NCI-H1930 (cell line): ENCODE measurements around the gene HLA-F.

Experiments
- DNase-seq, 2 experiments: peaks; one replicate each; lab custom pipeline; 2025; lab: John Stamatoyannopoulos, UW

The HLA-F gene

GRCh38 chr6:29763491-29764289 is 40.5 kb downstream of the HLA-F start:
- no peak for DNase-seq

DNA sequence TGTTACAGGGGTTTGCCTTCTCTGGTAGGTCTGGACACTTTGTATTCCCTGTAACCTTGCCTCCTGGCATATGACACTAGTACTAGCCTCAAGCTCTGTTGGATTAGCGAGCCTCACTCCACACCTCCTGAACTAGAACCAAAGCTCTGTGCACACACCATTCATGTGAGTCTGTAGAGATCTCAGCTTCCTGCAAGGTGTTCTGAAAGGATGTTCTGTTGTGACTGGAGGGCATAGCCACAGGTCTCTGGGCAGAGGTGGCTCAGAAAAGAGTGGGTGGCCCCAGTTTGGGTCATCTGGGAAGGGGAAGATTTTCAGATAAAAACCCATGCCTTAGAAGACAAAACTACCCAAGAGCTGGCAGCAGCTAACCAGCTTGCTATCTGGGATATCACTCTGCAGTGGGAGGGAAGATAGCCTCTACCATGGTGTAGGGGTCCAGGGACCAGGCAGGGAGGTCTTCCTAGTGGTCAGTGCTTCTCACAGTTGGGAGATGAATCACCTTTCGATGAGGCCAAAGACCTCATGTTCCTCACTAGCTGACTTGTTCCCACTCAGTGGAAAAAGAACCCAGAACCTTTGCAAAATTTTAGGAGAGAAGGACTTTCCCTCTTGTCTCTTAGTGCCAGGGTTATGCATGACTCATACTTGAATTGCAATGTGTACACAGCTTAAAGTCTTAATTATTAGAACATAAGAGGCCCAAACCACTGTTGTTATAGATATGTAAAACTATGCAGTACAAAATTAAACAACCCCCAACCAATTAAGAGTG is 41.4 kb downstream of the HLA-F start:
- no peak for DNase-seq

- no peak for DNase-seq
These were observed 46.1 kb downstream of the HLA-F start for GRCh38 chr6:29769336-29769735.

GRCh38 chr6:29770306-29770705 is 47.1 kb downstream of the HLA-F start:
- no peak for DNase-seq

- DNase-seq: no peak
These were observed 53.5 kb downstream of the HLA-F start for GRCh38 chr6:29776684-29777083.
